OCI-M2 (cell line): ENCODE data around the gene PTPRQ.

ENCODE experiments used
- DNase-seq: peaks from one replicate; lab custom pipeline; 2025; ENCODE audit not compliant: unreplicated experiment; lab: John Stamatoyannopoulos, UW

Gene PTPRQ

DNA sequence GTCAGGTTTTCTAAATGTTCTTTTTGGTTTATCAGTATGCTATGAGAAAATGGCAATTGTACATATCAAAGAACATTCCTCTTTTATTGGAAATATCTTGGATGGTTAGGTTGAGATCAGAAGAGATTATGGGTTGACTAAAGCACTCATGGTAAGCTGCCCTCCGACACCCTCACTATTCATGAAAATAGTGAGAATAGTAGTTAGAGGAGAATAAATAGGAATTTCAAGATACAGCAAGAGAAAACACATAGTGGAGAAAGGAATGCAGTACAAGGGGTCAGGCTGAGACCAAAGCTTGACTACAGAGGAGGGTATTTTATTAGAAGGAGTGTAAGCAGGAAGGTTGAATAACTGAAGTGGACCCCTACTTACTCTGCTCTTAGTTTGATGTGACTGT lies 112.5 kb downstream of the PTPRQ start:
- DNase-seq, result no peak

- DNase-seq, result no peak
Observed at GRCh38 chr12:80559766-80560165, 115.7 kb downstream of the PTPRQ start.

- no peak for DNase-seq
Observed at GRCh38 chr12:80565271-80565670, 121.2 kb downstream of the PTPRQ start.

- no peak for DNase-seq
Observed at GRCh38 chr12:80567401-80567800, 123.4 kb downstream of the PTPRQ start.

DNA sequence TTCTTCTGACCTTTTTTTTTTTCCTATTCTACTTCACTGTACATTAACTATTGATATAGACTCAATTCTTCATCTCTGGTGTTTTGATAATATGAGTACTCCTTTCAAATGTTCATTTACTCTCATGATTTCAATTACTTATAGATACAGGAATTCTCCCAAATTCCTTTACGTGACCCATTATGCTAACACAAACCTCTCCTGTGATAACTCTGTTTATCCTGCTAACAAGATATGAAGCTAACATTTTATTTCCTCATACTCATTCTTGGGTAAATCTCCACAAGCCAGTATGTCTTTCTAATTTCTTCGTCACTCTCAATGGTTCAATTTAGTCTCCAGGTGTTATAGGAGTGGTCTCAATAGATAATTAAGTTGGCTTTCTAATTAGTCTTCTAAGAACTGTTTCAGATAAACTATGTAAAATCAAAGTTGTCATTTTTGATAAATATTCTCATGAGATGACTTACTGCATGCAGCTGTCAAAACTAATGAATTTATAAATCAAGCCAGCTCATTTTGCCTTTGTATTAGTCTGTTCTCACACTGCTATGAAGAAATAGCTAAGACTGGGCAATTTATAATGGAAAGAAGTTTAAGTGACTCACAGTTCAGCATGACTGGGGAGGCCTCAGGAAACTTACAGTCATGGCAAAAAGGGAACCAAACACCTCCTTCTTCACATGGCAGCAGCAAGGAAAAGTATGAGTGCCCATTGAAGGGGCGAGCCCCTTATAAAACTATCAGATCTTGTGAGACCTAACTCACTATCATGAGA lies 132.8 kb downstream of the PTPRQ start:
- DNase-seq, result no peak

GRCh38 chr12:80580254-80580653 lies 136.2 kb downstream of the PTPRQ start:
- DNase-seq, result no peak

DNA sequence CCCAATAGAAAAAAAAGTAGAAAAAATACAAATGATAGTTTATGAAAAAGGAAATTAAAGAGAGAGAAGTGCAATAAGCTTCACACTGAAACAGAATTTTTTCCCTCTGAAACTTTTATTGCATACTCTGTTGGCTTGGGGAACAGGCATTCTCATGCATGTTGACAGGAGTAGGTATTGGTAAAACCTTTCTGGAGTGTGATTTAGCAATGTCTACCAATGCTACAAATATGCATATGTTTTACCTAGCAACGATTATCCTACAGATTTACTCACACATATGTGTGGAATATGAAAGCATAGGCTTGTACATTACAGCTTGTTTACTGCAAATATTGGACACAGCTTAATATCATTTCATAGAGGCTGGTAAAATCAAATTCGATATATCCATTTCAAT lies 137.7 kb downstream of the PTPRQ start:
- no peak for DNase-seq

DNA sequence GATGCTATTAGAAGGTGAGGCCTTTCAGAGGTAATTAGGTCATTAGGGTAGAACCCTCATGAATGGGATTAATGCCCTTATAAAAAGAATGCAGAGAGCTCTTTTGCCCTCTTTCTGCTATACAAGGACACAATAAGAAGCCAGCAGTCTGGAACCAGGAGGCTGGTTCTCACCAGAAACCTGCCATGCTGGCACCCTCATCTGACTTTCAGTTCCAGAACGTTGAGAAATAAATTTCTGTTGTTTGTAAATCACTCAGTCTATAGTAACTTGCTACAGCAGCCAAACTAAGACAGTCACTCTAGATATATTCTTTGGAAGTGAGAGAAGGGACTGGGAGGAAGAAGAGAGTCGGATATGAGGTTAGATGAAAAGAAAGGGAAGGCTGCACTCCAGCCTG lies 138.4 kb downstream of the PTPRQ start:
- DNase-seq, result no peak

DNA sequence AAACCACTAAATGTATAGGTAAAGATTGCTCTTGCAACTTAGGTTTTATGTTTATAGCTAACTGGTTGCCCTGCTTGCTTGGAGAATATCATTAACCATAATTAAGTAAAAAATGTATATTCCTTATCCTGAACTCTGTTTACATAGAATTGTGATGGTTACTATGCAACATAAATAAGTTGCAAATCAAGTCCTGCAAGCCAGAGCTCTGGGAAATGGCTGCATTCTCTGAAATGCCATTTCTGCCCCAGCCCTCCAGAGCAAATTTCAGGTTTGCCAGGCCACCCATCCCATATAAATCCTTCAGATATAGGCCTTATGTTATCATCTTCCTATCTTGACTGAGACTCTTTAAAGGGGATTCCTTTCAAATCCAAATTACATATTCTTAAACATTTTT lies 145.0 kb downstream of the PTPRQ start:
- DNase-seq, result no peak

DNA sequence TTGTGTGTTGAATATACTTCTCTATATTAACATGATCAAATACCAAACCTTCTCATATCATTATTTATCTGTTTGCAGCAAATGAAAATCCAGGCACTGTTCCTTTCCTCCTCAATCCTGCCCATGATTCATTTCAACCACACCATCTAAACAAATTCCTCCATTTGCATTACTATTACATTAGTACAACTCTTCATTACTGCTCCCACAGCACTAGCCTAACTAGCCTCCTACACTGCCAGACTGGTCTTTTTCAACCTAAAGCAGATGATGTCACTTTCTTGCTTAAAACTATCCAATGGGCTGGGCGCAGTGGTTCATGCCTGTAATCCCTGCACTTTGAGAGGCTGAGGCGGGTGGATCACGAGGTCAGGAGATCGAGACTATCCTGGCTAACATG lies 146.1 kb downstream of the PTPRQ start:
- no peak for DNase-seq

- no peak for DNase-seq
Observed at GRCh38 chr12:80593766-80594165, 149.7 kb downstream of the PTPRQ start.

GRCh38 chr12:80596509-80596908 lies 152.5 kb downstream of the PTPRQ start:
- DNase-seq, result no peak

- no peak for DNase-seq
Observed at GRCh38 chr12:80598004-80598606, 154.1 kb downstream of the PTPRQ start.

GRCh38 chr12:80602455-80602854 lies 158.4 kb downstream of the PTPRQ start:
- no peak for DNase-seq

- no peak for DNase-seq
Observed at GRCh38 chr12:80607361-80608135, 163.5 kb downstream of the PTPRQ start.

- DNase-seq, result no peak
Observed at GRCh38 chr12:80617733-80618132, 173.7 kb downstream of the PTPRQ start.

DNA sequence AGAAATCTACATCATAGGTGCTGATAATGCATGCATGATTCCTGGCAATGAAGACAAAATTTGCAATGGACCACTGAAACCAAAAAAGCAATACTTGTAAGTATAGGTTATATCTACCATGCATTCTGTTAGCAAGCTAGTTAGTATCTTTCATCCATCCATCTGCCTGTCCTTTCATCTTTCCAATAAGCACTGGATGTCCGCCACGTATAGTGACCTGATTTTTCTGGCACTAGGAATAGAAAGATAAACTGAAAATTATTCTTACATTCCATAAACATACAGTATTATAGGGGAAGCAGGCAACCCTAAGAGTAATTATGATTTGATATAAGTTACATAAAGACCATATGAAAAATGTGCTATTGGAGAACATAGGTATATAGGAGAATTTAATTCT lies 176.2 kb downstream of the PTPRQ start:
- no peak for DNase-seq

- no peak for DNase-seq
Observed at GRCh38 chr12:80622271-80622670, 178.2 kb downstream of the PTPRQ start.

GRCh38 chr12:80625051-80625450 lies 181.0 kb downstream of the PTPRQ start:
- no peak for DNase-seq

DNA sequence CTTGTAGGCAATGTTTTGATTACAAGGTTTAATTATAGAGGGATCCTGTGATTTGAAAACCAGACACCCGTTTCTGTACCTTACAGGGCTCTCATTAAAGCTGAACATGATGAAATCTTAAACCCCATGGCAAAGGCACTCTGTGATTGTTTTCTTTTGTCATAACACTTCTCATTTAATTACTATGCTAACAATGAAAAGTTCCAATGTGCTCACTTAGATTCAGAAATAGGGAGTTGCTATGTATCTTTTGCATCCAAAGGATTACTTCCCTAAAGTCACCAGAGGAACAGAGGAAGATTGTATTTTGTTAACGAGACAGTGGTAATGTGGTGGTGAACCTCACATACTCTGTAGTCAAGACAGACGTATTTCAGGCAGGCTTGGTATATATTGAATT lies 181.9 kb downstream of the PTPRQ start:
- DNase-seq, result no peak

DNA sequence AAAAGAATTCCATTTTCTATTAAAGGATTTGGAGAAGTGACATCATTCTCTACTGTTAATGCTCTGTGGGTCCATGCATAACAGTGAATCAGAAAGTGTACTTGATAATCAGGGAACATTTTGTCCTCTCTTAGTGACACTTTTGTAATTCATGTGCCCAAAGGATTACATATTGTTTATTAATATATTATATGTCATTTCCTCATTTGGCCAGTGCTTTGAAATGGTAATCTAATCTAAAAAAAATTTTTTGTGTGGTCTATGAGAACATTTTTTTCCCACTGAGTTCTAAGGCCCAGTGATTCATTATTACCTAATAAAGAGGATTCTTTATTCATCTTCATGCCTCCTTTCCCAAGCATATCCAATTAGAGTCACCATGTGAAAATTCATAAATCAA lies 183.7 kb downstream of the PTPRQ start:
- DNase-seq, result no peak

- DNase-seq, result no peak
Observed at GRCh38 chr12:80632835-80633234, 188.8 kb downstream of the PTPRQ start.
